Ascending aorta (tissue), 2 donors: Measurements from ENCODE around the gene USP31. TPM values are rescaled to one million over a fixed set of nuclear protein-coding genes. Genes with fewer than 3 reads are reported as not detected.
"Not testable (repeated sequence)": the region's sequence is repeated elsewhere in the genome, so short reads cannot be mapped to it uniquely, and the experiment has no call there.

Source experiments
- DNase-seq, 2 donors: peaks; one replicate each; pipeline ENCODE4 v3.0.0-alpha.2; 2019; ENCODE audit warnings: low spot score in 2 of 2
- H3K27ac ChIP-seq, 2 donors: fragments of 200-600 bp; sonication (generic); one replicate each; pipeline ENCODE4 v1.5.1; 2016 to 2017; ENCODE audit warnings: mild to moderate bottlenecking in 1 of 2
- H3K27me3 ChIP-seq: fragments of 200-600 bp; sonication (generic); one replicate; pipeline ENCODE4 v1.5.1; 2017
- H3K36me3 ChIP-seq, 2 donors: fragments of 200-600 bp; sonication (generic); one replicate each; pipeline ENCODE4 v1.5.1; 2016
- H3K4me1 ChIP-seq, 2 donors: fragments of 200-600 bp; sonication (generic); one replicate each; pipeline ENCODE4 v1.5.1; 2016 to 2017; ENCODE audit warnings: mild to moderate bottlenecking in 1 of 2
- H3K4me3 ChIP-seq, 2 donors: fragments of 200-600 bp; sonication (generic); one replicate each; pipeline ENCODE4 v1.5.1; 2016 to 2017; ENCODE audit warnings: mild to moderate bottlenecking in 1 of 2
- H3K9me3 ChIP-seq, 2 donors: fragments of 200-600 bp; sonication (generic); one replicate each; pipeline ENCODE4 v1.5.1; 2016
- CTCF ChIP-seq, 3 experiments: fragments of 200-600 bp in 2 of 3; fragments of 450-650 bp in 1 of 3; sonication (generic) in 2 of 3; IDR thresholded peaks; one replicate each; pipeline ENCODE4 v1.5.1; 2016 to 2019; ENCODE audit warnings: antibody characterized with exemption in 3 of 3, mild to moderate bottlenecking in 1 of 3, moderate library complexity in 1 of 3
- intact Hi-C: fragments of 100-400 bp; cut with DNase I; formaldehyde crosslinking; loops from one replicate; pipeline ENCODE4 v1.15.1; 2023
- total RNA-seq: library from RNA; depleted of rRNA; stranded (reverse); fragments of >200 nt; gene quantifications from one replicate; pipeline ENCODE4 v1.1.0, GENCODE V29; 2016

USP31 gene
- total RNA-seq, 1 donor from 2014 or later = 6.2 TPM

- no peaks in the 10 kb centered on the region for H3K36me3 ChIP-seq
- no peaks in the 10 kb centered on the region for H3K9me3 ChIP-seq
- intact Hi-C loops = loop anchor here (5.0 to 10.0 kb wide), 4 partner anchors 38 to 1991 kb away; partner anchors contain the start of genes DNAH3 and LDAF1
- no peaks in the 10 kb centered on the region for H3K27me3 ChIP-seq
- peak overlapping the region in 1 of 2 donors; percentile 25 for H3K4me3 ChIP-seq
- TF ChIP-seq CTCF (IDR thresholded peaks at IDR 0.05) = no peak
- DNase-seq = no peak
- peaks cover 7 to 47% of the 10 kb centered on the region in 2 donors for H3K4me1 ChIP-seq
- H3K27ac ChIP-seq = peak overlapping the region; percentile 43 to 61
These were observed 3.6 kb downstream of the USP31 start for GRCh38 chr16:23145608-23146007.

GRCh38 chr16:23145186-23145585 is 4.1 kb downstream of the USP31 start:
- Histone ChIP-seq H3K27me3 (no peaks in the 10 kb centered on the region), H3K36me3 (no peaks in the 10 kb centered on the region), H3K4me3 (peak overlapping the region in 1 of 2 donors; percentile 25), H3K27ac (peak overlapping the region; percentile 24 to 61), H3K9me3 (no peaks in the 10 kb centered on the region), H3K4me1 (peaks cover 7 to 47% of the 10 kb centered on the region in 2 donors)
- no peak for TF ChIP-seq CTCF (IDR thresholded peaks at IDR 0.05)
- intact Hi-C loops = loop anchor here (5.0 to 10.0 kb wide), 4 partner anchors 38 to 1990 kb away; partner anchors contain the start of genes DNAH3 and LDAF1
- DNase-seq = no peak

GRCh38 chr16:23144393-23144792 is 4.9 kb downstream of the USP31 start:
- peak overlapping the region in 1 of 2 donors; percentile 71 for H3K27ac ChIP-seq
- H3K4me1 ChIP-seq = peaks cover 7 to 42% of the 10 kb centered on the region in 2 donors
- H3K36me3 ChIP-seq, H3K4me3 ChIP-seq, H3K9me3 ChIP-seq, H3K27me3 ChIP-seq, DNase-seq: not testable (repeated sequence)
- intact Hi-C loops = loop anchor here (10.0 kb wide), 3 partner anchors 950 to 1990 kb away; partner anchors contain the start of genes DNAH3 and LDAF1

- Histone ChIP-seq H3K9me3 (no peaks in the 10 kb centered on the region), H3K27me3 (no peaks in the 10 kb centered on the region), H3K36me3 (no peaks in the 10 kb centered on the region), H3K4me3 (no peak overlapping the region), H3K4me1 (peaks cover 7 to 42% of the 10 kb centered on the region in 2 donors), H3K27ac (peak overlapping the region; percentile 30 to 71)
- intact Hi-C loops = loop anchor here (10.0 kb wide), 3 partner anchors 949 to 1989 kb away; partner anchors contain the start of genes DNAH3 and LDAF1
- no peak for DNase-seq
- TF ChIP-seq CTCF (IDR thresholded peaks at IDR 0.05) = no peak
These were observed 5.9 kb downstream of the USP31 start for GRCh38 chr16:23143391-23143790.

- intact Hi-C loops = loop anchor here (10.0 kb wide), 3 partner anchors 947 to 1987 kb away; partner anchors contain the start of genes DNAH3 and LDAF1
- peaks cover 4 to 32% of the 10 kb centered on the region in 2 donors for H3K4me1 ChIP-seq
- peaks cover 0 to under 1% of the 10 kb centered on the region in 2 donors for H3K9me3 ChIP-seq
- DNase-seq = no peak
- no peak for TF ChIP-seq CTCF (IDR thresholded peaks at IDR 0.05)
- no peak overlapping the region for H3K4me3 ChIP-seq
- H3K36me3 ChIP-seq = no peaks in the 10 kb centered on the region
- H3K27ac ChIP-seq = peak overlapping the region; percentile 59 to 71
- H3K27me3 ChIP-seq = no peaks in the 10 kb centered on the region
These were observed 7.1 kb downstream of the USP31 start for GRCh38 chr16:23141959-23142740.

- intact Hi-C loops = loop anchor here (10.0 kb wide), 3 partner anchors 947 to 1987 kb away; partner anchors contain the start of genes DNAH3 and LDAF1
- Histone ChIP-seq H3K4me3 (no peak overlapping the region), H3K27ac (peak overlapping the region in 1 of 2 donors; percentile 71), H3K9me3 (peaks cover 0 to 7% of the 10 kb centered on the region in 2 donors), H3K27me3 (no peaks in the 10 kb centered on the region), H3K4me1 (peaks cover 4 to 28% of the 10 kb centered on the region in 2 donors), H3K36me3 (no peaks in the 10 kb centered on the region)
- no peak for TF ChIP-seq CTCF (IDR thresholded peaks at IDR 0.05)
- DNase-seq = no peak
These were observed 7.8 kb downstream of the USP31 start for GRCh38 chr16:23141500-23141899.
